Spleen (tissue), 11 donors: ENCODE measurements around the gene ANKRD2. TPM values are rescaled to one million over a fixed set of nuclear protein-coding genes. Genes with fewer than 3 reads are reported as not detected.

Source experiments
- DNase-seq: peaks from one replicate; pipeline ENCODE4 v3.0.0-alpha.2; 2020
- H3K27ac ChIP-seq, 8 donors: fragments of 200-600 bp; sonication (generic) in 7 of 8; 1 replicate in 4 of 8; 2 replicates in 4 of 8; pipeline versions ENCODE4 v1.5.0 to v1.8.0; 2016 to 2021; ENCODE audit warnings: inconsistent platforms in 4 of 8, mild to moderate bottlenecking in 4 of 8, moderate library complexity in 1 of 8
- H3K27me3 ChIP-seq, 7 donors: fragments of 200-600 bp; sonication (generic) in 6 of 7; replicated peaks in 1 of 7; 1 replicate in 4 of 7; 2 replicates in 3 of 7; pipeline versions ENCODE4 v1.5.0 to v1.8.0; 2016 to 2021; ENCODE audit warnings: inconsistent platforms in 3 of 7, mild to moderate bottlenecking in 1 of 7
- H3K36me3 ChIP-seq, 6 donors: fragments of 200-600 bp; sonication (generic) in 5 of 6; 1 replicate in 4 of 6; 2 replicates in 2 of 6; pipeline versions ENCODE4 v1.5.0 to v1.8.0; 2016 to 2021; ENCODE audit warnings: inconsistent platforms in 2 of 6
- H3K4me1 ChIP-seq, 6 donors: fragments of 200-600 bp; sonication (generic) in 5 of 6; 1 replicate in 3 of 6; 2 replicates in 3 of 6; pipeline versions ENCODE4 v1.5.0 to v1.8.0; 2016 to 2021; ENCODE audit warnings: inconsistent platforms in 3 of 6
- H3K4me3 ChIP-seq, 8 donors: fragments of 200-600 bp; sonication (generic) in 7 of 8; 1 replicate in 4 of 8; 2 replicates in 4 of 8; pipeline versions ENCODE4 v1.5.0 to v1.8.0; 2016 to 2021; ENCODE audit warnings: inconsistent platforms in 4 of 8, mild to moderate bottlenecking in 4 of 8, moderate library complexity in 2 of 8
- H3K9me3 ChIP-seq, 8 donors: fragments of 200-600 bp; sonication (generic) in 7 of 8; 1 replicate in 4 of 8; 2 replicates in 4 of 8; pipeline versions ENCODE4 v1.5.0 to v1.8.0; 2016 to 2021; ENCODE audit warnings: inconsistent platforms in 4 of 8
- CTCF ChIP-seq, 11 experiments: fragments of 200-600 bp in 7 of 11; fragments of 450-650 bp in 4 of 11; sonication (generic) in 4 of 11; IDR thresholded peaks in 8 of 11; conservative IDR thresholded peaks in 3 of 11; 1 replicate in 7 of 11; 2 replicates in 4 of 11; pipeline versions ENCODE4 v1.4.0 to v1.8.0; 2016 to 2021; ENCODE audit warnings: antibody characterized with exemption in 11 of 11, inconsistent platforms in 4 of 11, mild to moderate bottlenecking in 1 of 11
- POLR2A ChIP-seq, 3 donors: fragments of 450-650 bp; IDR thresholded peaks; one replicate each; pipeline ENCODE4 v1.5.1; 2017; ENCODE audit warnings: antibody characterized with exemption in 3 of 3, mild to moderate bottlenecking in 1 of 3
- POLR2AphosphoS5 ChIP-seq, 3 donors: sonication (generic); formaldehyde crosslinking; IDR thresholded peaks; one replicate each; pipeline ENCODE4 v1.5.1; 2017; ENCODE audit warnings: antibody characterized with exemption in 3 of 3
- WGBS, 5 donors: extraction: QIAGEN DNeasy Blood & Tissue Kit in 3 of 5; methylation state at CpG; one replicate each; pipeline versions ENCODE4 v1.1.5 to v1.1.7; 2013 to 2018; 5-methylcytosine and 5-hydroxymethylcytosine counted together
- intact Hi-C: fragments of 100-400 bp; cut with DNase I; formaldehyde crosslinking; loops from one replicate; pipeline ENCODE4 v1.15.0; 2023; ENCODE audit warnings: low total_unique reads
- polyA plus RNA-seq, 3 donors: library from polyadenylated mRNA; stranded (reverse); fragments of 200-250 nt; gene quantifications; one replicate each; pipeline ENCODE4 v1.2.1, GENCODE V29; 2013
- total RNA-seq, 7 donors: library from RNA; depleted of rRNA in 3 of 7; stranded (reverse); fragments of >200 nt in 3 of 7; fragmentation: NEBNext Ultra II Directional in 4 of 7; extraction: Animal tissue kit (Norgen Biotek cat#: 25700) in 4 of 7; gene quantifications; one replicate each; pipeline versions ENCODE4 v1.1.0 to v1.2.1, GENCODE V29; 2016 to 2021
- donor health status: healthy with polysubstance abuse.
- donor health status: DM: no; HTN: no; CAD: no; lungs with moderate emphysema.
- donor health status: DM: no; HTN: no; CAD: no.
- donor health status: Bipolar disorder and iron deficiency.
- donor health status: healthy.
- donor health status: DM: no; HTN: no; CAD: no.
- donor health status: DM: yes; HTN: yes; CAD: no.

ANKRD2 gene
- total and polyA plus RNA-seq, 10 donors: 0.10 to 0.52 (median 0.18) TPM; not detected in 7

GRCh38 chr10:97608991-97609561 is 36.5 kb downstream of the ANKRD2 start:
- H3K9me3 ChIP-seq: no peaks in the 10 kb centered on the region
- no peak overlapping the region for H3K4me3 ChIP-seq
- no peak overlapping the region for H3K27ac ChIP-seq
- WGBS, 5 donors: 67 to 93% (median 85%) methylated on average over 8 to 13 of the region's 13 CpGs
- H3K4me1 ChIP-seq: no peaks in the 10 kb centered on the region
- DNase-seq: no peak
- H3K36me3 ChIP-seq: no peaks in the 10 kb centered on the region
- TF ChIP-seq POLR2AphosphoS5 (IDR thresholded peaks at IDR 0.05) (no peak), POLR2A (IDR thresholded peaks at IDR 0.05) (no peak), CTCF (IDR thresholded peaks at IDR 0.05 in 8 of 11, conservative IDR thresholded peaks at IDR 0.05 in 3 of 11) (no peak)
- intact Hi-C loops: no loop called here
- no peaks in the 10 kb centered on the region for H3K27me3 ChIP-seq

- peak; percentile 51 for DNase-seq
- Histone ChIP-seq H3K9me3 (no peaks in the 10 kb centered on the region), H3K36me3 (no peaks in the 10 kb centered on the region), H3K4me3 (no peak overlapping the region), H3K27ac (no peak overlapping the region), H3K4me1 (no peaks in the 10 kb centered on the region), H3K27me3 (no peaks in the 10 kb centered on the region)
- intact Hi-C loops: no loop called here
- TF ChIP-seq POLR2AphosphoS5 (IDR thresholded peaks at IDR 0.05) (no peak), POLR2A (IDR thresholded peaks at IDR 0.05) (no peak), CTCF (IDR thresholded peaks at IDR 0.05 in 8 of 11, conservative IDR thresholded peaks at IDR 0.05 in 3 of 11) (no peak)
- WGBS, 5 donors: 87 to 96% (median 93%) methylated on average over 5 to 12 of the region's 12 CpGs
Observed at GRCh38 chr10:97611473-97611872, 38.9 kb downstream of the ANKRD2 start.

- WGBS, 5 donors: 49 to 75% (median 57%) methylated on average over 2 of the region's 2 CpGs
Observed at GRCh38 chr10:97612386-97612785, 39.8 kb downstream of the ANKRD2 start.

GRCh38 chr10:97618285-97618684 is 45.7 kb downstream of the ANKRD2 start:
- H3K4me3 ChIP-seq: no peak overlapping the region
- H3K27ac ChIP-seq: no peak overlapping the region
- TF ChIP-seq POLR2A (IDR thresholded peaks at IDR 0.05): no peak
- no peak for TF ChIP-seq POLR2AphosphoS5 (IDR thresholded peaks at IDR 0.05)
- TF ChIP-seq CTCF (IDR thresholded peaks at IDR 0.05 in 8 of 11, conservative IDR thresholded peaks at IDR 0.05 in 3 of 11): no peak
- no peaks in the 10 kb centered on the region for H3K4me1 ChIP-seq
- DNase-seq: peak; percentile 5
- no peaks in the 10 kb centered on the region for H3K27me3 ChIP-seq
- WGBS, 5 donors: 86 to 94% (median 94%) methylated on average over 4 of the region's 4 CpGs
- H3K9me3 ChIP-seq: no peaks in the 10 kb centered on the region
- H3K36me3 ChIP-seq: no peaks in the 10 kb centered on the region
- intact Hi-C loops: no loop called here

More at GRCh38 chr10:97612386-97612785, 39.8 kb downstream of the ANKRD2 start:
- no peak overlapping the region for H3K4me3 ChIP-seq
- H3K27ac ChIP-seq: no peak overlapping the region
- H3K4me1 ChIP-seq: no peaks in the 10 kb centered on the region
- TF ChIP-seq CTCF (IDR thresholded peaks at IDR 0.05 in 8 of 11, conservative IDR thresholded peaks at IDR 0.05 in 3 of 11): peak in 6 of 11 experiments; percentile 19 to 47 (median 26)
- no peak for TF ChIP-seq POLR2AphosphoS5 (IDR thresholded peaks at IDR 0.05)
- no peak for TF ChIP-seq POLR2A (IDR thresholded peaks at IDR 0.05)
- DNase-seq: no peak
- no peaks in the 10 kb centered on the region for H3K27me3 ChIP-seq
- intact Hi-C loops: no loop called here
- H3K9me3 ChIP-seq: no peaks in the 10 kb centered on the region
- H3K36me3 ChIP-seq: no peaks in the 10 kb centered on the region
